ENCODE data around the gene PTPRA. TPM values are rescaled to one million over a fixed set of nuclear protein-coding genes. Genes with fewer than 3 reads are reported as not detected.

Gene PTPRA
- total and polyA plus RNA-seq, 10 of the 15 experiments (the other 5 are each of a cell fraction or from before 2014, with no cell fraction given), result 3.9 to 62.1 (median 34.6) TPM

DNA sequence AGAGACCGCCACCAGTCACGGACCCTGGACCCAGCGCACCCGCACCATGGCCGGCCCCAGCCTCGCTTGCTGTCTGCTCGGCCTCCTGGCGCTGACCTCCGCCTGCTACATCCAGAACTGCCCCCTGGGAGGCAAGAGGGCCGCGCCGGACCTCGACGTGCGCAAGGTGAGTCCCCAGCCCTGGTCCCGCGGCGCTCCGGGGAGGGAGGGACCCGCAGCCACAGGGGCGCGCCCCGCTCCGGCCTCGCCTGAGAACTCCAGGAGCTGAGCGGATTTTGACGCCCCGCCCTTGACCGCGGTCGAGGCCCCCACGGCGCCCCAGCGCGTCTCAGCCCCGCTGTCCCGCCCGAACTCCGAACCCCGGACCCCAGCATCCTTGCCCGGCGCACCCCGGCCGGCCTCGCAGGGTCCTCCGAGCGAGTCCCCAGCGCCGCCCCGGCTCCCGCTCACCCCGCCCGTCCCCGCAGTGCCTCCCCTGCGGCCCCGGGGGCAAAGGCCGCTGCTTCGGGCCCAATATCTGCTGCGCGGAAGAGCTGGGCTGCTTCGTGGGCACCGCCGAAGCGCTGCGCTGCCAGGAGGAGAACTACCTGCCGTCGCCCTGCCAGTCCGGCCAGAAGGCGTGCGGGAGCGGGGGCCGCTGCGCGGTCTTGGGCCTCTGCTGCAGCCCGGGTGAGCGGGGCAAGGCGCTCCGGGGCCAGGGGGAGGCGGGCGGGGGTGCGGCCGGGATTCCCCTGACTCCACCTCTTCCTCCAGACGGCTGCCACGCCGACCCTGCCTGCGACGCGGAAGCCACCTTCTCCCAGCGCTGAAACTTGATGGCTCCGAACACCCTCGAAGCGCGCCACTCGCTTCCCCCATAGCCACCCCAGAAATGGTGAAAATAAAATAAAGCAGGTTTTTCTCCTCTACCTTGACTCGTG is 198.6 kb downstream of the PTPRA start, which contains the start of gene OXT:
OXT (plus strand) TSS at position 11 of the 920 bp plus-strand sequence; CDS start at position 47, 36 bp downstream.
- Histone ChIP-seq H3K4me1 (ENCODE audit: control insufficient read depth, insufficient read depth, low read length) (peaks cover 14% of the 10 kb centered on the region), H2AFZ (ENCODE audit: control insufficient read depth, low read depth, low read length) (peak within 1 kb of the TSS; percentile 12; the same call in 1 of the 2 replicates), H3K9me3 (replicated peaks; ENCODE audit: control insufficient read depth, insufficient read depth, low read length) (no peaks in the 10 kb centered on the region; the same call in 2 of the 3 replicates), H3K27ac (ENCODE audit: control insufficient read depth, insufficient read depth) (no peak within 1 kb of the TSS), H4K20me1 (ENCODE audit: control insufficient read depth, insufficient read depth) (no peaks in the 10 kb centered on the region), H3K4me3 (peak within 1 kb of the TSS; percentile 47; the same call in 1 of the 2 replicates), H3K79me2 (ENCODE audit: control insufficient read depth, insufficient read depth, low read length) (no peaks in the 10 kb centered on the region), H3K27me3 (replicated peaks in 1 of 2; ENCODE audit: control insufficient read depth in 2 of 2, insufficient read depth in 2 of 2, low read length in 1 of 2) (peaks cover 0 to 2% of the 10 kb centered on the region in 2 experiments; a peak in 3 of 4 replicates), H3K36me3 (ENCODE audit: control insufficient read depth in 2 of 2, insufficient read depth in 2 of 2, low read length in 1 of 2) (no peaks in the 10 kb centered on the region), H3K4me2 (ENCODE audit: control insufficient read depth, insufficient read depth) (peak within 1 kb of the TSS; percentile 48; the same call in 1 of the 2 replicates), H3K9ac (ENCODE audit: control insufficient read depth, insufficient read depth, low read length) (no peak within 1 kb of the TSS)
- ATAC-seq (no peak), FAIRE-seq (no peak), DNase-seq (ENCODE audit: low read depth, low spot score) (no peak)
- TF ChIP-seq SUZ12 (IDR thresholded peaks at IDR 0.05; ENCODE audit: unreplicated experiment) (peak; percentile 19), SP1 (IDR thresholded peaks at IDR 0.05; ENCODE audit: low read depth, low read length) (no peak)
- ChIA-PET POLR2A (no interaction called here), CTCF (no interaction called here), SMC1A (ENCODE audit: uncharacterized antibody, unreplicated experiment) (no interaction called here), RAD21 (ENCODE audit: unreplicated experiment) (no interaction called here)
- intact Hi-C loops (cut with micrococcal nuclease; ENCODE audit: unreplicated experiment) (no loop called here), in situ Hi-C loops (cut with MboI) (no loop called here)
- 32% methylated on average over 85 of the region's 95 CpGs for WGBS (ENCODE audit: insufficient coverage, insufficient replicate concordance, low lambda C conversion rate, missing lambda C conversion rate)
- no TSS peak for BruUV-seq (replicated peaks)

DNA sequence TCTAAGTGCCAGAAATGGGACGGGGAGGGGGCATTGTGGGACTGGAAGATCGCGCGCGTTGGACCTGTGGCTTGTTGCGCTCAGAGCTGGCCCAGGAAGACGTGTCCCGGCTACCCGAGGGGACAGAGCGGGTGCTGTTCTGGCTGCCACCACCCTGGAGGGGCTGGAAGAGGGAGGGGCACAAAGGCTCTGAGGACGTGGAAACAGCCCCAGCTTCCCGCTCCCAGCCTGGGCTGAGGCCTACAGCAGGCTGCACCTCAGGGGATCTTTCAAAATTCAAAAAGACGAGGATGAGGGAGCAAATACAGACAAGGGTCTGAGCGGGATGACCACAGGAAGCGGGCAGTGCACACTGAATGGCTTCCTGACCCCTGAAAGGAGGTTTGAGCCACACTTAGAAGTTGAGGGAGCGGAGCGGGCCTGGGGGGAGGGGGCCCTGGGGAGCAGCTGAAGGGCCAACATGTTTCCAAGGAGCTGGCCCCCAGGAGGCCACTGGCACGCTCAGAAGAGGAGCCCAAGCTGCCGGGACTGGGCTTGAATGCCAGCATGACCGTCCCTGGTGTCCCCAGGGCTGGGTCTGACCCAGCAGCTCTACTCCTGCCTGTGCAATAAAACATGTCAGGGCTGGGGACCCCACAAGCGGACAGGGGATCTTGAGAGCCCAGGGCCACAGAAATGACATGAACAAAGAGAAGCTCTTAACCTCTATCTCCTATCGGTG is 199.4 kb downstream of the PTPRA start:
- Histone ChIP-seq H3K27ac (ENCODE audit: control insufficient read depth, insufficient read depth) (no peak overlapping the region), H3K4me2 (ENCODE audit: control insufficient read depth, insufficient read depth) (no peak overlapping the region), H3K4me1 (ENCODE audit: control insufficient read depth, insufficient read depth, low read length) (peaks cover 6% of the 10 kb centered on the region), H3K4me3 (no peak overlapping the region), H3K9ac (ENCODE audit: control insufficient read depth, insufficient read depth, low read length) (no peak overlapping the region), H3K27me3 (replicated peaks in 1 of 2; ENCODE audit: control insufficient read depth in 2 of 2, insufficient read depth in 2 of 2, low read length in 1 of 2) (peaks cover 0 to 2% of the 10 kb centered on the region in 2 experiments; a peak in 3 of 4 replicates), H3K36me3 (ENCODE audit: control insufficient read depth in 2 of 2, insufficient read depth in 2 of 2, low read length in 1 of 2) (no peaks in the 10 kb centered on the region), H3K9me3 (replicated peaks; ENCODE audit: control insufficient read depth, insufficient read depth, low read length) (no peaks in the 10 kb centered on the region; the same call in 2 of the 3 replicates), H3K79me2 (ENCODE audit: control insufficient read depth, insufficient read depth, low read length) (no peaks in the 10 kb centered on the region), H4K20me1 (ENCODE audit: control insufficient read depth, insufficient read depth) (no peaks in the 10 kb centered on the region), H2AFZ (ENCODE audit: control insufficient read depth, low read depth, low read length) (0 out of 2 replicates have a peak overlapping the region, but pooled peaks have one; percentile 12)
- in situ Hi-C loops (cut with MboI) (no loop called here), intact Hi-C loops (cut with micrococcal nuclease; ENCODE audit: unreplicated experiment) (no loop called here)
- ATAC-seq (no peak), FAIRE-seq (no peak), DNase-seq (ENCODE audit: low read depth, low spot score) (no peak)
- ChIA-PET SMC1A (ENCODE audit: uncharacterized antibody, unreplicated experiment) (no interaction called here), RAD21 (ENCODE audit: unreplicated experiment) (no interaction called here), POLR2A (no interaction called here), CTCF (no interaction called here)
- TF ChIP-seq LARP7 (IDR thresholded peaks at IDR 0.05), result no peak
- TF ChIP-seq NFXL1 (IDR thresholded peaks at IDR 0.05; ENCODE audit: borderline replicate concordance), result no peak
- TF ChIP-seq STAT1 (conservative IDR thresholded peaks at IDR 0.05), result no peak
- TF ChIP-seq IRF4 (IDR thresholded peaks at IDR 0.05; ENCODE audit: low read depth, low read length), result no peak
- TF ChIP-seq SIN3A (IDR thresholded peaks at IDR 0.05; ENCODE audit: low read depth, low read length), result no peak
- TF ChIP-seq, protein P1, sequence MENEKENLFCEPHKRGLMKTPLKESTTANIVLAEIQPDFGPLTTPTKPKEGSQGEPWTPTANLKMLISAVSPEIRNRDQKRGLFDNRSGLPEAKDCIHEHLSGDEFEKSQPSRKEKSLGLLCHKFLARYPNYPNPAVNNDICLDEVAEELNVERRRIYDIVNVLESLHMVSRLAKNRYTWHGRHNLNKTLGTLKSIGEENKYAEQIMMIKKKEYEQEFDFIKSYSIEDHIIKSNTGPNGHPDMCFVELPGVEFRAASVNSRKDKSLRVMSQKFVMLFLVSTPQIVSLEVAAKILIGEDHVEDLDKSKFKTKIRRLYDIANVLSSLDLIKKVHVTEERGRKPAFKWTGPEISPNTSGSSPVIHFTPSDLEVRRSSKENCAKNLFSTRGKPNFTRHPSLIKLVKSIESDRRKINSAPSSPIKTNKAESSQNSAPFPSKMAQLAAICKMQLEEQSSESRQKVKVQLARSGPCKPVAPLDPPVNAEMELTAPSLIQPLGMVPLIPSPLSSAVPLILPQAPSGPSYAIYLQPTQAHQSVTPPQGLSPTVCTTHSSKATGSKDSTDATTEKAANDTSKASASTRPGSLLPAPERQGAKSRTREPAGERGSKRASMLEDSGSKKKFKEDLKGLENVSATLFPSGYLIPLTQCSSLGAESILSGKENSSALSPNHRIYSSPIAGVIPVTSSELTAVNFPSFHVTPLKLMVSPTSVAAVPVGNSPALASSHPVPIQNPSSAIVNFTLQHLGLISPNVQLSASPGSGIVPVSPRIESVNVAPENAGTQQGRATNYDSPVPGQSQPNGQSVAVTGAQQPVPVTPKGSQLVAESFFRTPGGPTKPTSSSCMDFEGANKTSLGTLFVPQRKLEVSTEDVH (IDR thresholded peaks at IDR 0.05; ENCODE audit: low read depth, partially characterized antibody), result no peak
- BruUV-seq (replicated peaks), result no TSS peak
- 72% methylated on average over 22 of the region's 22 CpGs for WGBS (ENCODE audit: insufficient coverage, insufficient replicate concordance, low lambda C conversion rate, missing lambda C conversion rate)
